ENCODE measurements around the gene TMEM234. TPM values are rescaled to one million over a fixed set of nuclear protein-coding genes. Genes with fewer than 3 reads are reported as not detected.

Gene TMEM234
- total RNA-seq, 1 donor from 2014 or later: 18.4 TPM

DNA sequence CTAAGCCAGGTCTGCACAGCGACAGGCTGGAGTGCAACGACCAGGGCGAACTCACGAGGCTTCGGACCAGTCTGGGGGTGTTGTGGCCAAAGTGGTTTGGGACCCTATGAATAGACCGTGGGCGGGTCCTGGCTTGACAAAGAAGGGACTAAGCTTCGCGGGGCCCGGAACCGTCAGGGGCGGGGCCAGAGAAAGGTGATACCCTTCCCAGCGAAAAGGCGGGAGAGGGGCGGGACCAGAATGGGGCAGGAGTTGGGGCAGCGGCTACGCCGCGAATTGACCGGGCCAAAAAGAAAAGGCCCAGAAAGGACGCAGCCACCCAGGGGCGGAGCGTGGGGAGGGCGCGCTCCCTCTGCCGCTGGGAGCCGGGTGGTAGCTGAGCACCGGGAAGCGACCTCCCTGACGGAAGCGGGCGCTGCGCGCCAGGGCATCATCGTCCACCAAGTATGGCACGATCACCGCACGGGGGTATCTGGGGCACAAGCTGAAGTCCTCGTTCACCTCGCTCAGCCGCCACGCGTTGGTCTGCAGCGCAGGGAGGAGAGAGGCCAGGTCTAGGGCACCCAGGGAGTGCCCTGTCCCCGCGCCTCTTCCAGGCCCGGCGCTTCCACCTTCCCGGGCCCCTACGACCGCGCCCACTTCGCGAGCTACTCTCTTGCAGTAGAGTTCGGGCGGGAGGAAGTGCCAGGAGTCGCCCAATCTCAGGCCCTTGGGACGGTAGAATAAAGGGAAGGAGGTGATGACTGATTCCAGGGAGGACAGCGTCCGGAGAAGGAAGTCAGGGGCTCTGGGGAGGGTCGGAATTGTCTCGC lies 18.2 kb upstream of the TMEM234 start:
- DNase-seq (ENCODE audit: low spot score): peak; percentile 93

DNA sequence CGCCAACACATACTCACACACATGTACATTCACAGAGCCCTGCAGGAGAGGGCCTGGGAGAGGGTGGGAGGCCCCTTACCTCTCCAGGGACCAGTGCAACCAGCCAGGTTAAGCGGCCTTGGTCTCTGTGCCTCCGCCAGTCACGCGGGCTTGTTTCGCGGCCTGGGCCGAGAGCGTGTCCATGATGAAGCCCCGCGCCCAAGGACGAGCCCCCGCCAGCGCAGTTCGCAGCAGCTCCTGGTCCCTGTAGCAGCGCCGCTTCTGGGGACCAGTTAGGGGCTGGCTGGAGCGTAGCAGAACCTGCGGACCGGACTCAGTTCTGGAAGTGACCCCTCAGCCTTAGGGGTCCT lies 17.6 kb upstream of the TMEM234 start:
- no peak for DNase-seq (ENCODE audit: low spot score)

DNA sequence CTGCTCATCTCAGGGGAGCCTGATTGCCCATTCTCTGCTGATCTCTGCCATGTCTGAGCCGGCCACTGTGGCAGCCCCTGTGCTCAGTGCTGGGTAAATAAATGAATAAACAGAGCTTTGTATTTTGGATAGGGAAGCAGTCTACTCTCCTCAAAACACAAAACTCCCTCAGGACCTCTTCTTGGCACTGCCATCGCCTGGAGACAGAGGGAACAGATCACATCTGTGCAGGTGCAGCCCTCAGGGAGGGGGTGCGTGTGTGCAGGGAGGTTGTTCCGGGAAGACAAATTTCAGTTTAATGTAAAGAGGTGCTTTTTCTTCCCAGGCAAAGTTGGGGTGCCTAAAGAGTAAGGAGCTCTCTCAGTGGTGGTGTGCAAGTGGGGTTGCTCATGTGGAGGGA lies 17.2 kb upstream of the TMEM234 start:
- DNase-seq (ENCODE audit: low spot score): no peak

DNA sequence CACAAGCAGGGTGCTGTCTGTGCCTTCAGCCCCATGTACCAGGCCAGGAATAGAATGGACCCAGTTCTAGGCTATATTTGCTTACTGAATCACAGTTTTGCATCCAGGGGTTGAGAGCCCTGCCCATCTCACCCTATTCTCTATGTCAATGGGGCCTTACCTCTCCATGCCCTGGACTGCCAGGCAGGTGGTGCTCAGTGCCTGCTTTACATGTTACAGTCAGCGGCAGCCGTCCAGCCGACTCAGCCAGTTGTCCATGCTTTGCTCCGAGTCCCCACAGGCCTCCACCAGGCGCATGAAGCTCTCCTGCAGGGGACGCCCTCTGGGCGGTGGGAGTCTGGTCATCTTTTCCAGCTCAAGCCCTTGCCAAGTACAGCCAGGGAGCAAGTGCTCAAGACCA lies 12.6 kb upstream of the TMEM234 start:
- DNase-seq (ENCODE audit: low spot score): no peak

DNA sequence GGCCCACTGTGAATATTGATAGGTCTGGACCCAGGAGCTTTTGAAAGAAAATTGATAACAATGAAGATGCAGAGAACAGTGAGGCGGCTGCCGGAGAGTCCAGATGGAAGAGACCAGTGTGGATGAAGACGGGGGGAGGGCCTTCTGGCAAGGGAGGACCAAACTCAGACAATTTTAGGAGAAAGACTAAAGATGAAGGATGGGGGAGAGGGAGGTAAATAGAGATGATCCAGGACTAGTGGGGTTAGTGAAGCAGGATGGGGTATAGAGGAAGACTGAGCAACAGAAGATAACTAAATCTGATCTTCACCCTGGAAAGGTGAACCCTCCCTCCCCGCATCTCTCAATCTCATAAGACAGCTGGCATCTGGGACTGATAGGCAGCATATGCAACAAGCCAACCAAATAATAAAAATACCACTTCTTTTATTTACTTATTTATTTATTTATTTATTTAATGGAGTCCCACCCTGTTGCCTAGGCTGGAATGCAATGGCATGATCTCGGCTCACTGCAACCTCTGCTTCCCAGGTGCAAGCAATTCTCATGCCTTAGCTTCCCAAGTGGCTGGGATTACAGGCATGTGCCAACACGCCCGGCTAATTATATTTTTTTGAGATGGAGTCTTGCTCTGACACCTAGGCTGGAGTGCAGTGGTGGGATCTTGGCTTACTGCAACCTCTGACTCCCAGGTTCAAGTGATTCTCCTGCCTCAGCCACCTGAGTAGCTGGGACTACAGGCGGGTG lies 10.6 kb upstream of the TMEM234 start:
- no peak for DNase-seq (ENCODE audit: low spot score)

DNA sequence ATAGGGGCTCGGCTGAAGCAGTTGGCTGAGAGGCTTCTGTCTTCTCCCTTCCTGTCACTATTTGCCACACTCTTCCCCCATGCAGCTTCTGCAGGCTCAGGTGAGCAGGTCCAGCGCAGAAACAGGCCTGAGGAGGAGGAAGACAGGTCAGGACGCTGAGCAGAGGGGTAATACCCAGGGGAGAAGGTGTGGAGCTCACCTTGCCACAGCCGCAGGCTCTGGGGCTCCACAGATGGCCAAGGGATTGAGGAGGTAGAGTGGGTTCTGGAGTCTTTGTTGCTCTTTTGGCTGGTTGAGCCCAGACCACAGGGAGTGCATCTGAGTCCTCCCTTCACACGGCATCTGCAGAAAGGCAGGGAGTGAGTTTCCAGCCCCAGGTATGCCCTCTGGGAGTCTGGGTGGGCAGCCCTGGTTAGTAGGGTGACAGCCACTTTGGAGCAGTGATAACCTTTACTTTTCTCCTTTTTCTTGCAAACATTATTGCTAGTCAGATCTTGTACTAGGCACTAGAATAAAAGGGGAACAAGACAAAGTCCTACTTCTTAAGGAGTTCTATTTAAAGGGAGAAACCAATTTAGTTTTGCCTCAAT lies 9.8 kb upstream of the TMEM234 start:
- no peak for DNase-seq (ENCODE audit: low spot score)

DNA sequence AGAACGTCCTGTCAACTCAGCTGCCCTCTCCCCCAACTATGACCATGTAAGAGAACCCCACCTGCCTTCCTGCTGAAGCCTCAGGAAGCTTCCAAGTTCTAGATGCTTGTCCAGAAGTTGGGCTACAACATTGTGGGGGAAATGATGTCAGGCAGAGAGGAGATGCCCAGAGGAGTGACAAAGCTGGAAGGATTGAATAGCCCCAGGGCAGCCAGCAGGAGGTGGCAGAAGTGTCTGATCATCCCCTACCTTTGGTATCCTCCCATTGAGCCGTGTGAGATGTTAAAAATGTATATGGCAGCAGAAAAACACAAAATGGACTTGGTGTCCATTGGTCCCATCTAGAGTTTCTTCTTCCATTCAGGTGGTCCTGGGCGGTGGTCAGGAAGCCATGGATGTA lies 6.6 kb upstream of the TMEM234 start:
- DNase-seq (ENCODE audit: low spot score): no peak

DNA sequence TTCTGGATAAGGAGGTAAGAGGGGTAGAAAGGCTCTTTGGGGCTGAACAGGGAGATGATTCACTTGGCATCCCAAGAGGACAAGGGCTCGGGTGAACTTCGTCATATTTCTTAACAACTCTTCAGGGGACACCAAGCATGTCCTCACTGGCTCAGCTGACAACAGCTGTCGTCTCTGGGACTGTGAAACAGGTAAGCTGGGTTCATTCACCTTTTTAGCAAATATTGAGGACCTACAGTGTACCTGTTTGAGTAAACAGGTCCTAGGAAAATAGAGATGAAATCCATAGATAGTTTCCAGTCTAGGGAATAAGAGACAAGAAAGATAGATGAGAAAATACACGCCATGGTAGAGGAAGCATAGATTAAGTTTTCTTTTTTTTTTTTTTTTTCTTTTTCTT lies 2.1 kb upstream of the TMEM234 start:
- DNase-seq (ENCODE audit: low spot score): no peak

DNA sequence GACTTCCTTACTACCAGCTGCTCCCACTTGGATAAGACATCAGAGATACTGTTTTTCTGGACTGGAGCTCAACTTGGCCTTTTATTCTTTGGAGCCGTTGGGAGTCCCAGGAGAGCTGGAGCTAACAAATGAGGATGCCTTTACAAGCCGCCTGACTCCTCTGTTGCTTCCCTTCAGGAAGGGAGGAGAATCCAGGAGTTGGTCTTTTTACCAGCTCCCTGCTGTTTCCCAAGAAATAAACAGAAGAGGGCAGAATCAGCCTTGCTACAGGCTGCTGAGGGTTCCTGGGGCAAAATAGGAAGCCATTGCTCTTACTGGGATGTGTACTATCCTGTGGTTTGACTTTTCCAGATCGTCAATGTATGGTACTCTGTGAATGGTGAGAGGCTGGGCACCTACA lies 1.5 kb upstream of the TMEM234 start:
- no peak for DNase-seq (ENCODE audit: low spot score)

DNA sequence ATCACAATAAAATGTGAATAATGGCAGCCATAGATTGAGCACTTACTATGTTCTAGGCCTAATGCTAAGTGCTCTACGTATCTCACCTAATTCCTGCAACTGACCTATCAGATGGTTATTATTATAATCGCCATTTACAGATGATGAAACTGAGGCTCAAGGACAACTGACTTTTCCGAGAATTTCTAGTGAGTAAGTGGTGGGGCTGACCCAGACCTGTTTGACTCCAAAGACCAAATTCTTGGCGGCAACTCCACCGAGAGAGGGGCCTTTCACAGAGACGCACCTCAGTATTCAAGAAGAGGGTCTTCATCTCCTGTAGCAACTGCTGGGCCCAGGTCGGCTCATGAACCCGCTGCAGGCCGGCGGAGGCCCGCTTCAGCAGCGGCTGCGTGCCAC lies 573 bp downstream of the TMEM234 start:
- no peak for DNase-seq (ENCODE audit: low spot score)

DNA sequence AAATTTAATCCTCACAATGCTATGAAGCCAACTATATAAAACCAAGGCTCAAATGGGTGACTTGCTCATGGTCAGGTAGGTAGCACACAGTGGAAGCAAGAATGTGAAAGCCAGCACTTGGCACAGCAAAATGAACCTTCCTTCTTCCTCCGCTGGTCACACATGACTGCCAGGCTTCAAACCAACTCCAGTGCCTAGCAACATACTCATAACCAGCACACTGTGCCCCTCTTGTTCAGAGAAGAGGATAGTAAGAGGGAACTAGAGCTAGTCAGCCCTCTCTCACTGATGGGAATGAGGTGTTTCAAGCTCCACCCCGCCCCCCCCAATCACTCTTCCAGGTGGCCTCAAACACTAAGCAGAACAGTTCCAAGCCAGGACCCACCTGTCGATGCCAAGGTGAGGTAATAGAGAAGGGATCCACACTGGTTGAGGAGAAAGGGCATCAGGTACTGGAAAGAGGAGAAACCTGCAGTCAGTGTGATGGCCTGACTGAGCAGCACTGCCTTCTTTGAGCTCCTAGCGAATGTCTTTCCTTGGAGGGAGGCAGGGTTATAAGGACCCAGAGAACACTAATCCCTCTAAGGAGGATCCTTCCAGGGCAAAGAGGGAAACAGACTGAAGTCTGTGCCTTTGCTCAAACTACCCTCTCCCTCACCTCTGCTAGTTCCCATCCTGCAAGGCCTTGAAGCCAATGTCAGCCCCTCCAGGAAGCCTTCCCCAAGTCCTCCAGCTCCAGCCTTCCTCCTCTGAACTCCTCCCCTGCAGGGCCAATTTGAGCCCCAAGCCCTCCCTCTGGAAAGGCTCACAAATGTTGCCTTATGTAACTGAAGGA lies 1.2 kb downstream of the TMEM234 start:
- no peak for DNase-seq (ENCODE audit: low spot score)

DNA sequence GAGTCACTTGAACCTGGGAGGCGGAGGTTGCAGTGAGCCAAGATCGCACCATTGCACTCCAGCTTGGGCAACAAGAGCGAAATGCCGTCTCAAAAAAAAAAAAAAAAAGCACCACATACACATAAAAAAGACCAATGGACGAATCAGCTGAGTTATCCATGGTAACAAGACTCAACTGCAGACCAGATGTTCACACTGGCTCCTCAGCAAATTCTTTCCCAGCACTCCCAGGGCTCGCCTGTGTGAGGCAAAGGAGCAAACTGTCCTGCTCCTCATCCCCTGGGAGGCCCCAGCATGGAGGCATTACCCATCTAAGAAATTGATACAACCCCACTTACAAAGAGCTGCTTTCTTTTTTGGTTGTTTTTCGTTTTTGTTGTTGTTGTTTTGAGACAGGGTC lies 3.1 kb downstream of the TMEM234 start:
- DNase-seq (ENCODE audit: low spot score): no peak

DNA sequence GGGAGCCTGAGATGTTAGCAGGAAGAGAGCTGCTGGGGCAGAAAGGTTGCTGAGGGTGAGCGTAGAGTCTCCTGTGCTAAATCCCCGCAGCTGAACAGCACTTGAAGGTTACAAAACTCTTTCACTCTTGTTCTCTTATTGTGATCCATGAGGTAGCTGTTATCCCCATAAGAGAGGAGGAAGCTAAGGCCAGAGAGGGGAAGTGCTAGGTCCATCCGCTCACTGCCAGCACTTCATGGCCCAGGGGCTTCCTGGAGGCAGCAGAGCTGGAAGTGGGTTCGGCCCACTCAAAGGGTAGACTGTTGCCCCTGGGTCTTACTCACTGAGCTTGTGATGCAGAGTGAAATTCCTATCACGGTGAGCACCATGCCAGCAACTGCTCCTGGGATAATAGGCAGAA lies 5.6 kb downstream of the TMEM234 start:
- DNase-seq (ENCODE audit: low spot score): no peak

DNA sequence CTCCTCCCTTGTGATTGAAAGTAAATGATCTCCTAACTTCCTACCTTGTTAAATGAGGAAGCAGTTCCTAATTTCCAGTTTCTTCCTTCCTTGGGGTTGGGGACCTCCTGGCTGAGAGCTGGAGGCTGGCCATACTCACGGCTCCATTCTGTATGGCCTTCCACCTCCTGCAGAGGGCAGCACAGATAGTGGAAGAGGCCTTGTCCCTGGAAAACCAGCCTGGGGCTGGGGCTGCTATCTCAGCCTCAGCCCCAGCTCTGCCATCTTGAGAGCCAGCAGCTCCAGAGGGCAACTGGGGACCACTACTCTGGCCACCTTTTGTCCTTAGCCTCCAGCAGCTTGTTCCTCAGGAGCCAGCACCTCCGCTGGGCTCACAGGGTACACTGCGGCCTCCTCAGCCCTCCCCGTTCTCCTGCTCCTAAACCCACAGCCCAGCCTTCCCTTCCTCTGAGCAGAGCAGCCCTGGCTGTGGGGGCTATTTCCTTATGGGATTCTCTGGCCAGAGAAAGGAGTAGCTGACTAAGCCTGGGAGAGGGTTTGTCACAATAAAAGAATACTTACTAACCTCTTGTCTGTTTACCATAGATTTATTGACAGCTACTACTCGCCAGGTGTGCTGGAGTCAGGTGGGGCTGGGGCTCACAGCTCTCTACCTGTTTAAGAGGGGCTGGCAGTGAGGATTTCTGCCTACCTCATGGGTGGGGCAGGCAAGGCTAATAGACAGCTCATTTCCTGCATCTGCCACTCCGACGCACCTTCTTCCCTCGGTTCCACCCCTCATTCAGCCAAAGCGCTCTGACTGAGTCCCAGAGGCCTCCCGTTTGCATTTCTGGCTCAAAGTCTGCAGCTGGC lies 6.3 kb downstream of the TMEM234 start:
- DNase-seq (ENCODE audit: low spot score): no peak

DNA sequence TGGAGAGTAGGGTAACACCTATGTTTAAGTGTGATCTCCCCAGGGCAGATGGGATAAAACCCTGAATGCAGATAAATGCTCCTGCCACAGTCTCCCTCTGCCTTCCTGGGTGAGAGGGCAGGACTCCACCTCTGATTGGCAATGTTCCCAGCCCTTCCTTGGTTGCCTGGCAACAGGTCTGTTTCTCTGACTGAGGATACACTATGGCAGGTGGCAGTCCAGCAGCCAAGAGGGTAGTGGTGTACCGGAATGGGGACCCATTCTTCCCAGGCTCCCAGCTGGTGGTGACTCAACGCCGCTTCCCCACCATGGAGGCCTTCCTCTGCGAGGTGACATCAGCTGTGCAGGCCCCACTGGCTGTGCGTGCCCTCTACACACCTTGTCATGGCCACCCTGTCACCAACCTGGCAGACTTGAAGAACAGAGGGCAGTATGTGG lies 13.2 kb downstream of the TMEM234 start, which contains the start of gene DCDC2B:
TSS of gene DCDC2B (plus strand) at position 199 of the 438 bp plus-strand sequence. CDS start at position 204, 5 bp downstream.
- DNase-seq (ENCODE audit: low spot score): no peak

DNA sequence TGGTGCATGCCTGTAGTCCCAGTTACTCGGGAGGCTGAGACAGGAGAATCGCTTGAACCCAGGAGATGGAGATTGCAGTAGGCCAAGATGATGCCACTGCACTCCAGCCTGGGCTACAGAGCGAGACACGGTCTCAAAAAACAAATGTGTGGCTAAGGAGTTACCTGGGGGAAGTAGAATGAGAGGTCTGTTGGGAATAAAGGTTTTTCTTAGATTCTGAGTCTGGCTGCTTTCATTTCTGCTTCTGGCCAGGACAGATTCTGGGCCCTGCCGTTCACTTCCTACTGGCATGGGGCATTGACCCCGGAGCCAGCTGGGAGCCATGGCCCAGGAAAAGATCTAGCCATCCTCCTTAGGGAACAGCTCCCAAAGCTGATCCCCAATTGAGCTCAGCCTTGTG lies 13.7 kb downstream of the TMEM234 start:
- DNase-seq (ENCODE audit: low spot score): no peak

DNA sequence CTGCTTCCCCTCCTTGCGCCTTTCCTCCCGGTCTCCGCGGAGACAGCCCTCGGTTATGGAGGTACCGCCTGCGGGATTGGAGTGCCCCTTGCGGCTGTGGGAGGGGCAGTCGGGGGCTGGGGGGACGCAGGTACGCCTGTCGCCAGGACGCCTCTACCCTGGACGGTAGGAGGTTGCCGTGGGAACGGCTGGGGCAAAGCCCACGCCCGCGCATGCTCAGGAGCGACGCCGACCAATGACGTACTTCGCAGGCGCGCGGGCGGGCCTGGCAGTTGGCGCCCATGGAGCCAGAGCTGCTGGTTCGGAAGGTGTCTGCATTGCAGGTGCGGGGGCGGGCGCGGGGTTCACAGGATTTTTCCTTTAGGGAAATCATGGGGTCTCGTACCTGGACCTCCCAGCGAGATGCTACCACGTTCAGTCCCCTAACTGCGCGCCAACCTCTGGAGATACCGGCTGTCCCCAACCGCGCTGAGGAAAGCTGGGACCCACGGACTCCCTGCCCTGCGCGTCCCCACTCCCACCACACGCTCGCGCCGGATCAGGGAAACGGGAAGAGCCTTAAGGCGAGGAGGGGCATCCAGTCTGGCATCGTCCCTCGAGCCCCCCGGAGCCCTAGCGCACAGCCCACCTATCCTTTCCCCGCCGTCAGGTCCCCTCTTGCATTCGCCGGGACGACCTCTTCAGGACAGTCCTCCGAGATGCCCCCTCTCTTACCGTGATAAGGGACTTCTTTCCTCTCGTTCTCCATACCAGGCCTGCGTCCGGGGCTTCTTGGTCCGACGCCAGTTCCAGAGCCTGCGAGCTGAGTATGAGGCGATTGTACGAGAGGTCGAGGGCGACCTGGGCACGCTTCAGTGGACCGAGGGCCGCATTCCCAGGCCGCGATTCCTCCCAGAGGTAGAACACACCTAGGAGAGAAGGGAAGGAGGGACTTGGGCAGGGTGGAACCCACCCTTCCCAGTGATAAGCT lies 16.5 kb downstream of the TMEM234 start, which contains the start of gene IQCC:
TSS of gene IQCC (plus strand) at position 271 of the 970 bp plus-strand sequence. CDS start at position 282, 11 bp downstream.
- peak; percentile 96 for DNase-seq (ENCODE audit: low spot score)

DNA sequence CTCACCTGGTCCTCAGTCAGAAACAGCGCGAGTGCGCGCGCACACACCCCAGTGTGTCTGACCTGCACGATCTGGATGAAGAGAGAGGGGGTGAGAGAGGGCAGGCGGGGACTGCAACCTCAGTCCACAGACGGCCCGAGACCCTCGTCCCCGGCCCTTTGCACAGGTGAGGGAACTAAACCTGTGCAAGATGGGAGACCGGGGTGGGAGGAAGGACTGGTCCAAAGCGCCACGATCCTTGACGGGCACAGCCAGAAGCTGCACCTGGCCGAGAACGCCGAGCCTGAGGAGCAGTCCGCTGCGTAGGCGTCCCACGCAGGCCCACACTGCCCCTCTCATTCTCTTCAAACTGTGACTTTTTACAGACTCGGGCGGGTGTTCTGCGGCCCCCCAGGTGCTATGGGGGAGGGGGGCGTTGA lies 17.2 kb downstream of the TMEM234 start:
- DNase-seq (ENCODE audit: low spot score): no peak
